Globus pallidus (tissue), 1 donor: ENCODE results near the gene RALGPS2.

Experiments used
- DNase-seq: peaks from one replicate; pipeline ENCODE4 v3.0.0-alpha.2; 2015; ENCODE audit warnings: low spot score

The RALGPS2 gene

GRCh38 chr1:178964469-178965330 lies 239.7 kb downstream of the RALGPS2 start:
- no peak for DNase-seq

- DNase-seq: no peak
Measured at GRCh38 chr1:178966312-178966711, 241.3 kb downstream of the RALGPS2 start.

- DNase-seq: no peak
Measured at GRCh38 chr1:178969226-178969987, 244.4 kb downstream of the RALGPS2 start.

- DNase-seq: no peak
Measured at GRCh38 chr1:178970184-178970583, 245.1 kb downstream of the RALGPS2 start.
